ENCODE data around the gene FGD2. TPM values are rescaled to one million over a fixed set of nuclear protein-coding genes. Genes with fewer than 3 reads are reported as not detected.

FGD2 gene
- total and polyA plus RNA-seq, 2 donors (not counting 3 experiments of a cell fraction or from before 2014, with no cell fraction given) = not detected

DNA sequence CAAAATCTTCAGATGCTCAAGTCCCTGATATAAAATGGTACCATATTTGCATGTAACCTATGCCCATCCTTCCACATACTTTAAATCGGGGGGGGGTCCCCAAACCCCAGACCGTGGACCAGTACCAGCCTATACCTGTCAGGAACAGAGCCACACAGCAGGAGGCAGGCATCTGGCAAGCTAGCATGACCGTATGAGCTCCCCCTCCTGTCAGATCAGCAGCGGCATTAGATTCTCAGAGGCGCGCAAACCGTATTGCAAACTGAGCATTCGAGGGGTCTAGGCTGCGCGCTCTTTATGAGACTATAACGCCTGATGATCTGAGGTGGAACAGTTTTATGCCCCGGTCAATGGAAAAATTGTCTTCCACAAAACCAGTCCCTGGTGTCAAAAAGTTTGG, 30.7 kb downstream of the FGD2 start:
- TF ChIP-seq POLR2AphosphoS5 (IDR thresholded peaks at IDR 0.05; ENCODE audit: insufficient read depth, low read depth, low read length) (no peak), GATA2 (IDR thresholded peaks at IDR 0.05; ENCODE audit: insufficient read depth, insufficient read length, low read depth, low read length) (no peak), POLR2A (IDR thresholded peaks at IDR 0.05; ENCODE audit: low read depth, low read length) (no peak)
- TF ChIP-seq, protein P1, sequence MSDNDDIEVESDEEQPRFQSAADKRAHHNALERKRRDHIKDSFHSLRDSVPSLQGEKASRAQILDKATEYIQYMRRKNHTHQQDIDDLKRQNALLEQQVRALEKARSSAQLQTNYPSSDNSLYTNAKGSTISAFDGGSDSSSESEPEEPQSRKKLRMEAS (IDR thresholded peaks at IDR 0.05; ENCODE audit: insufficient read depth, insufficient read length) = no peak
- Histone ChIP-seq H3K9me3 (replicated peaks; ENCODE audit: control insufficient read depth, insufficient read depth, low read length) (no peaks in the 10 kb centered on the region), H3K9me1 (replicated peaks; ENCODE audit: control insufficient read depth, extremely low read depth, insufficient read depth, low read length) (no peaks in the 10 kb centered on the region), H3K4me3 (replicated peaks in 1 of 3; ENCODE audit: insufficient read depth in 1 of 3, low read depth in 1 of 3, low read length in 3 of 3) (no peak overlapping the region), H3K4me1 (ENCODE audit: control insufficient read depth, extremely low read depth, insufficient read depth, low read length) (no peaks in the 10 kb centered on the region), H4K20me1 (replicated peaks; ENCODE audit: control insufficient read depth, extremely low read depth, insufficient read depth, low read length) (no peaks in the 10 kb centered on the region), H3K79me2 (ENCODE audit: control insufficient read depth, insufficient read depth, low read length) (no peaks in the 10 kb centered on the region), H3K27me3 (ENCODE audit: control insufficient read depth in 2 of 2, insufficient read depth in 2 of 2, low read length in 2 of 2) (peaks cover 0 to 3% of the 10 kb centered on the region in 2 experiments), H3K4me2 (ENCODE audit: insufficient read depth, low read length) (no peak overlapping the region), H2AFZ (ENCODE audit: low read depth, low read length) (no peak overlapping the region), H3K9ac (replicated peaks; ENCODE audit: extremely low read depth, insufficient read depth, low read length) (no peak overlapping the region), H3K27ac (ENCODE audit: insufficient read depth, low read depth, low read length) (no peak overlapping the region), H3K36me3 (ENCODE audit: control insufficient read depth in 2 of 2, extremely low read depth in 1 of 2, insufficient read depth in 2 of 2, low read length in 2 of 2) (no peaks in the 10 kb centered on the region)
- no peak for DNase-seq (ENCODE audit: low read depth, low spot score)
- CTCF ChIA-PET = interaction anchor here (1.1 to 1.9 kb wide), 2 partner anchors 18 to 174 kb away, joined by 3 to 4 read pairs; no protein-coding TSS in a partner anchor
- dilution Hi-C loops (cut with MboI; ENCODE audit: extremely low pct_ligation_motif_present, low sequenced_read_pairs) = no loop called here
- no peak for FAIRE-seq
- intact Hi-C loops (cut with micrococcal nuclease) = no loop called here
- no TSS peak for BruUV-seq (replicated peaks)
- POLR2A ChIA-PET = no interaction called here

DNA sequence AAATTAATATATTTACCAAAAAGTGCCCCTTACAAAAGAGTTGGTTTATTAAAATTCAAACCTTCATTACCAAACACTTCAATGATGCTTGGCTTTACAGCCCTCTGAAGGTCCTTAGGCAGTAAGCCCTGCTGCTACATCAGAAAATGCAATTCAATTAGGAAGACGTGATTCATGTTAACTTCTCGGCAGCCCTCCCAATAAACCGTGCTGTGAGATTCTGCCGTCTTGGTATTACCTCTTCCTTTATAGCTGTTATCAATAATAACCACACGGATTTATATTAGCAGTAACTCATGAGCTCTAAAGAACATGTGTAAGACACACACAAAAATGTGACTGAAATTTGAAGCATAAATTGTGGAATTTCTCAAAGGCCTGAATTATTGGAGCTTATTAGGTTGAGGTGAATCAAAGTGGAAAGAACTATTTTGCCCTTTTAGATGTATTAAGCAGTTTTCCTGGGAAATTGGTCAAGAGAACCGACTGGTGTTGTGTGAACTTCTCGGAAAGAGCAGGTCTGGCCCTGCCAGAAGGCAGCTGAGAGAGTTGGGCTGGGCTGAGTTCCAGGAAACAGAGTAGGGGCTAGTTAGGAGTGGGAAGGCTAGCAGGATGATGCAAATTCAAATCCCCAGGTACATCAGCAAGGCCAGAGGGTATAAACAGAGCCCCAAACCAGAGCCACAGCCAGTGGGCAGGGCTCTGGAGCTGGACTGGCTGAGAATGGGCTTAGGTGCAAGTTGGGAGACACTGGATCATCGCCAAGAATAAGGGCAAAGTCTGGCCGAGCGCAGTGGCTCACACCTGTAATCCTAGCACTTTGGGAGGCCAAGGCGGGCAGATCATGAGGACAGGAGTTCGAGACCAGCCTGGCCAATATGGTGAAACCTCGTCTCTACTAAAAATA, 33.1 kb downstream of the FGD2 start:
- intact Hi-C loops (cut with micrococcal nuclease) (no loop called here), dilution Hi-C loops (cut with MboI; ENCODE audit: extremely low pct_ligation_motif_present, low sequenced_read_pairs) (no loop called here)
- Histone ChIP-seq H3K79me2 (ENCODE audit: control insufficient read depth, insufficient read depth, low read length) (no peaks in the 10 kb centered on the region), H2AFZ (ENCODE audit: low read depth, low read length) (no peak overlapping the region), H3K9ac (replicated peaks; ENCODE audit: extremely low read depth, insufficient read depth, low read length) (no peak overlapping the region), H3K27me3 (ENCODE audit: control insufficient read depth in 2 of 2, insufficient read depth in 2 of 2, low read length in 2 of 2) (peaks cover 0 to 3% of the 10 kb centered on the region in 2 experiments), H3K36me3 (ENCODE audit: control insufficient read depth in 2 of 2, extremely low read depth in 1 of 2, insufficient read depth in 2 of 2, low read length in 2 of 2) (no peaks in the 10 kb centered on the region), H3K4me3 (replicated peaks in 1 of 3; ENCODE audit: insufficient read depth in 1 of 3, low read depth in 1 of 3, low read length in 3 of 3) (no peak overlapping the region), H3K4me2 (ENCODE audit: insufficient read depth, low read length) (no peak overlapping the region), H3K9me1 (replicated peaks; ENCODE audit: control insufficient read depth, extremely low read depth, insufficient read depth, low read length) (no peaks in the 10 kb centered on the region), H3K27ac (ENCODE audit: insufficient read depth, low read depth, low read length) (no peak overlapping the region), H4K20me1 (replicated peaks; ENCODE audit: control insufficient read depth, extremely low read depth, insufficient read depth, low read length) (no peaks in the 10 kb centered on the region), H3K9me3 (replicated peaks; ENCODE audit: control insufficient read depth, insufficient read depth, low read length) (no peaks in the 10 kb centered on the region), H3K4me1 (ENCODE audit: control insufficient read depth, extremely low read depth, insufficient read depth, low read length) (no peaks in the 10 kb centered on the region)
- FAIRE-seq = no peak
- TF ChIP-seq POLR2AphosphoS5 (IDR thresholded peaks at IDR 0.05; ENCODE audit: insufficient read depth, low read depth, low read length) = no peak
- no peak for TF ChIP-seq GATA2 (IDR thresholded peaks at IDR 0.05; ENCODE audit: insufficient read depth, insufficient read length, low read depth, low read length)
- no peak for TF ChIP-seq JUN (IDR thresholded peaks at IDR 0.05; ENCODE audit: borderline replicate concordance, insufficient read depth, insufficient read length, low read depth)
- TF ChIP-seq, protein P1 (IDR thresholded peaks at IDR 0.05; ENCODE audit: insufficient read depth, insufficient read length) = no peak
- TF ChIP-seq FOS (IDR thresholded peaks at IDR 0.05; ENCODE audit: borderline replicate concordance, insufficient read depth, low read length) = no peak
- no peak for TF ChIP-seq POLR2A (IDR thresholded peaks at IDR 0.05; ENCODE audit: low read depth, low read length)
- TF ChIP-seq EZH2 (IDR thresholded peaks at IDR 0.05; ENCODE audit: borderline replicate concordance, low read depth, low read length, severe bottlenecking) = no peak
- TF ChIP-seq MYC (IDR thresholded peaks at IDR 0.05; ENCODE audit: low read depth, low read length) = no peak
- TF ChIP-seq, protein P2, sequence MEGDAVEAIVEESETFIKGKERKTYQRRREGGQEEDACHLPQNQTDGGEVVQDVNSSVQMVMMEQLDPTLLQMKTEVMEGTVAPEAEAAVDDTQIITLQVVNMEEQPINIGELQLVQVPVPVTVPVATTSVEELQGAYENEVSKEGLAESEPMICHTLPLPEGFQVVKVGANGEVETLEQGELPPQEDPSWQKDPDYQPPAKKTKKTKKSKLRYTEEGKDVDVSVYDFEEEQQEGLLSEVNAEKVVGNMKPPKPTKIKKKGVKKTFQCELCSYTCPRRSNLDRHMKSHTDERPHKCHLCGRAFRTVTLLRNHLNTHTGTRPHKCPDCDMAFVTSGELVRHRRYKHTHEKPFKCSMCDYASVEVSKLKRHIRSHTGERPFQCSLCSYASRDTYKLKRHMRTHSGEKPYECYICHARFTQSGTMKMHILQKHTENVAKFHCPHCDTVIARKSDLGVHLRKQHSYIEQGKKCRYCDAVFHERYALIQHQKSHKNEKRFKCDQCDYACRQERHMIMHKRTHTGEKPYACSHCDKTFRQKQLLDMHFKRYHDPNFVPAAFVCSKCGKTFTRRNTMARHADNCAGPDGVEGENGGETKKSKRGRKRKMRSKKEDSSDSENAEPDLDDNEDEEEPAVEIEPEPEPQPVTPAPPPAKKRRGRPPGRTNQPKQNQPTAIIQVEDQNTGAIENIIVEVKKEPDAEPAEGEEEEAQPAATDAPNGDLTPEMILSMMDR (IDR thresholded peaks at IDR 0.05; ENCODE audit: extremely low read depth in 1 of 2, insufficient read depth in 1 of 2, low read depth in 1 of 2, low read length in 2 of 2) = no peak
- CTCF ChIA-PET = interaction anchor here (0.5 to 1.5 kb wide), 7 partner anchors 9 to 172 kb away, joined by 3 to 15 read pairs (median 4); no protein-coding TSS in a partner anchor
- POLR2A ChIA-PET = interaction anchor here (0.6 kb wide), 1 partner anchor 81 kb away, joined by 3 read pairs; no protein-coding TSS in a partner anchor
- no peak for DNase-seq (ENCODE audit: low read depth, low spot score)
- no TSS peak for BruUV-seq (replicated peaks)

Measured in endothelial cell of umbilical vein (primary cell).